AG04450 (cell line): Measurements from ENCODE around the gene FAM163B. TPM values are rescaled to one million over a fixed set of nuclear protein-coding genes. Genes with fewer than 3 reads are reported as not detected.

ENCODE experiments used
- CTCF ChIA-PET: fragments of 300-600, 350-600 bp; formaldehyde crosslinking; extraction: SDS; loops from one replicate; lab custom pipeline; 2022; ENCODE audit warnings: antibody characterized with exemption, inconsistent platforms; lab: Charles Lee
- POLR2A ChIA-PET: fragments of 350-600 bp; formaldehyde crosslinking; extraction: SDS; loops from one replicate; lab custom pipeline; 2021; ENCODE audit warnings: antibody characterized with exemption, inconsistent platforms; lab: Yijun Ruan, JAX
- DNase-seq: peaks from one replicate; pipeline ENCODE4 v3.0.0-alpha.2; 2011; ENCODE audit warnings: low read depth, low spot score
- H3K27ac ChIP-seq: one replicate; pipeline ENCODE4 v1.5.1; 2012; ENCODE audit warnings: low read depth, low read length, control low read depth
- H3K27me3 ChIP-seq: one replicate; pipeline ENCODE4 v1.6.0; 2012; ENCODE audit warnings: low read length; ENCODE audit not compliant: control insufficient read depth, insufficient read depth
- H3K4me3 ChIP-seq: 2 replicates; pipeline ENCODE4 v1.5.1; 2011; ENCODE audit warnings: mild to moderate bottlenecking, low read depth, low read length, control low read depth
- H3K9me3 ChIP-seq: 2 replicates; pipeline ENCODE4 v1.5.1; 2012; ENCODE audit warnings: low read length; ENCODE audit not compliant: control insufficient read depth, insufficient read depth
- CTCF ChIP-seq: IDR thresholded peaks from 2 replicates; pipeline ENCODE4 v1.5.1; 2011; ENCODE audit warnings: low read depth, low read length, control low read depth, inconsistent platforms
- polyA plus RNA-seq: library from polyadenylated mRNA; depleted of rRNA; stranded (reverse); fragments of >200 nt; gene quantifications from 2 replicates; pipeline ENCODE4 v1.2.3, GENCODE V29; 2011

The FAM163B gene
- polyA plus RNA-seq, 1 experiment = not detected

DNA sequence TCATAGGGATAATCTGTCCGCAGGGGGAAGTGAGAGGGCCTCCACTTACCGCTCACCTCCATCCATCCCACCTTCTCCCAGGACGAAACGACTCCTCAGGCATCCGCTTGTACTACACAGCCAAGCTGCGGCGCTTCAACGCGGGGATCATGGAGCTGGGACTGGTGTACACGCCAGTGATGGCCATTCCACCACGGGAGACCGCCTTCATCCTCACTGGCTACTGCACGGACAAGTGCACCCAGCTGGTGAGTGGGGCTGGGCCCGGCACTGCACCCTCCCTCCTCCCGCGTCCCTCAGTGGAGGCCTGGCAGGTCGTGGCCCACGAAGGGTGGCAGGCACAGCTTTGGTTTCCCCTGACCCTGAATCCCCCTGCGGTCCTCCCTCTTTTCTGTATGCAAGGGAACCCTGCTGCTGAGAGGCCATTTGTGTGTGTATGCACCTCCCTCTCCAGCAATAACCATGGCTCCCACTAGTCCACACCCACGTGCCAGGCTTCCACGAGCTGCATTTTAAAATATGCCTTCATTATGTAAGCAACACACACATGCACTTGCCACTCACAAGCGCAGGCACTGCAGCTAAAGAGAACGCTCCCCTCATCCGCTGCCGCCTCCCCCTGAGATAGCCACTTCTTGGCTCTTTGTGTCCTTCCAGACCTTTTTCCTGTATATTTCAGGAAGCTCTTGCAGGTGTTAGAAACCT, 38.7 kb upstream of the FAM163B start:
- no peak for DNase-seq
- POLR2A ChIA-PET = no interaction called here
- TF ChIP-seq CTCF = no peak
- no peaks in the 10 kb centered on the region; the same call in 1 of the 2 replicates for H3K9me3 ChIP-seq
- H3K27ac ChIP-seq = no peak overlapping the region
- CTCF ChIA-PET = no interaction called here
- H3K4me3 ChIP-seq = no peak overlapping the region
- H3K27me3 ChIP-seq = peaks cover 22% of the 10 kb centered on the region

GRCh38 chr9:133647148-133647547, 38.0 kb upstream of the FAM163B start:
- Histone ChIP-seq H3K9me3 (no peaks in the 10 kb centered on the region; the same call in 1 of the 2 replicates), H3K4me3 (no peak overlapping the region), H3K27me3 (peaks cover 23% of the 10 kb centered on the region), H3K27ac (no peak overlapping the region)
- DNase-seq = no peak
- no peak for TF ChIP-seq CTCF
- CTCF ChIA-PET = no interaction called here
- POLR2A ChIA-PET = no interaction called here

GRCh38 chr9:133645021-133645765, 36.0 kb upstream of the FAM163B start:
- Histone ChIP-seq H3K27ac (no peak overlapping the region), H3K9me3 (no peaks in the 10 kb centered on the region; the same call in 1 of the 2 replicates), H3K27me3 (peaks cover 18% of the 10 kb centered on the region), H3K4me3 (no peak overlapping the region)
- DNase-seq = no peak
- POLR2A ChIA-PET = no interaction called here
- CTCF ChIA-PET = no interaction called here
- TF ChIP-seq CTCF = no peak

DNA sequence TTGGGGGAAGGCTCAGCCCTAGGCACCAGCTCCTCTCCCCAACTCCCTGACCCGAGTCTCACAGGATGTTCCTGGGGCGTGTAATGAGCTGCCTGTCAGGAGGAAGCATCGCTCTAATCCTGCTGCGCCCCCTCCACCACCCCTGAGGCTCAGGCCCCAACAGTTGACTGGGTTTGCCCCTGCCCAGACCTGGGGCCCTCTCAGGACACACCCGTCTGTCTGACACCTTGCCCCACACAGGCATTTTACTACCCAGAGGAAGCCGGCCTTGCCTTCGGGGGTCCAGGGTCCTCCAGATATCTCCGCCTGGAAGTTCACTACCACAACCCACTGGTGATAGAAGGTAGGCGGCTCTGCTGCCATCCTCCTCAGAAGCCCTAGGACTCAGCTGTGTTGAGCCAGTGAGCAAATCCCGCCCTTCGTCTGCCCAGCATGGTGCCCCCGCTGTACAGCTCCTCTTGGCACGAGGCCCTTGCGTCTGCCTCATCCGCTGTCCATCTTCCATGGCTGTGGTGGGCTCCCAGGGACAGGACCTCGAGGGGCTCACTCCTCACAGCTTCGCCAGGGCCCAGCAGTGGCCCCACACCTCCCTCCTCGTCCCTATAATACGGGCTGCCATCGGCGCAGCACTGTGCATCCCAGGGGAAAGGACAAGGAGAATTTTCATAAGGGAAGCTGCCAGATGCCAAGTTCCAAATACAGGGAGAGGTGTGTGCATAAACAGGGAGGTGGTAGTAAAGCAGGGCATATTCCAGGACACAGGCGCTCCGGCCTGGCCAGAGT, 35.0 kb upstream of the FAM163B start:
- POLR2A ChIA-PET = no interaction called here
- CTCF ChIA-PET = no interaction called here
- DNase-seq = no peak
- TF ChIP-seq CTCF = no peak
- Histone ChIP-seq H3K27ac (no peak overlapping the region), H3K27me3 (peaks cover 20% of the 10 kb centered on the region), H3K4me3 (no peak overlapping the region), H3K9me3 (no peaks in the 10 kb centered on the region)
